Astrocyte (in vitro differentiated cells and primary cell): ENCODE data around the gene EPO. TPM values are rescaled to one million over a fixed set of nuclear protein-coding genes. Genes with fewer than 3 reads are reported as not detected.

Source experiments
- DNase-seq: peaks from one replicate; pipeline ENCODE4 v3.0.0-alpha.2; 2010; ENCODE audit warnings: low read depth
- FAIRE-seq: peaks from 2 replicates; lab custom pipeline; 2011; peaks lifted over from hg19 to GRCh38; lab: Jason Lieb, UNC
- H2AFZ ChIP-seq: 2 replicates; pipeline ENCODE4 v1.6.0; 2012; ENCODE audit warnings: low read depth, low read length, inconsistent platforms
- H3K27ac ChIP-seq: 2 replicates; pipeline ENCODE4 v1.5.1; 2011; ENCODE audit warnings: low read depth, low read length, inconsistent platforms
- H3K27me3 ChIP-seq: 2 replicates; pipeline ENCODE4 v1.6.0; 2011; ENCODE audit warnings: low read length, inconsistent platforms; ENCODE audit not compliant: insufficient read depth
- H3K36me3 ChIP-seq: 2 replicates; pipeline ENCODE4 v1.5.1; 2011; ENCODE audit warnings: low read length, inconsistent platforms; ENCODE audit not compliant: insufficient read depth
- H3K4me1 ChIP-seq: 2 replicates; pipeline ENCODE4 v1.5.1; 2011; ENCODE audit warnings: low read length, inconsistent platforms; ENCODE audit not compliant: insufficient read depth
- H3K4me2 ChIP-seq: 2 replicates; pipeline ENCODE4 v1.6.0; 2012; ENCODE audit warnings: low read length, inconsistent platforms
- H3K4me3 ChIP-seq: 2 replicates; pipeline ENCODE4 v1.5.1; 2011; ENCODE audit warnings: low read depth, mild to moderate bottlenecking, low read length, inconsistent platforms; ENCODE audit not compliant: insufficient read depth
- H3K79me2 ChIP-seq: 2 replicates; pipeline ENCODE4 v1.6.0; 2012; ENCODE audit warnings: mild to moderate bottlenecking, low read length, inconsistent platforms; ENCODE audit not compliant: insufficient read depth
- H3K9ac ChIP-seq: 2 replicates; pipeline ENCODE4 v1.6.0; 2012; ENCODE audit warnings: mild to moderate bottlenecking, low read length, inconsistent platforms
- H3K9me3 ChIP-seq: 2 replicates; pipeline ENCODE4 v1.5.1; 2012; ENCODE audit warnings: low read depth, mild to moderate bottlenecking, low read length, inconsistent platforms; ENCODE audit not compliant: insufficient read depth
- H4K20me1 ChIP-seq: 2 replicates; pipeline ENCODE4 v1.6.0; 2012; ENCODE audit warnings: low read length, inconsistent platforms; ENCODE audit not compliant: insufficient read depth
- H3K27ac Mint-ChIP-seq: one replicate; pipeline ENCODE4 v1.8.0; 2021; ENCODE audit warnings: mild to moderate bottlenecking, mixed read lengths; ENCODE audit not compliant: unreplicated experiment
- H3K27me3 Mint-ChIP-seq: one replicate; pipeline ENCODE4 v1.8.0; 2021; ENCODE audit warnings: low read depth, mixed read lengths; ENCODE audit not compliant: unreplicated experiment
- H3K36me3 Mint-ChIP-seq: one replicate; pipeline ENCODE4 v1.8.0; 2021; ENCODE audit warnings: low read depth, mixed read lengths; ENCODE audit not compliant: unreplicated experiment
- H3K4me1 Mint-ChIP-seq: one replicate; pipeline ENCODE4 v1.8.0; 2021; ENCODE audit warnings: low read depth, mixed read lengths; ENCODE audit not compliant: unreplicated experiment
- H3K4me3 Mint-ChIP-seq: one replicate; pipeline ENCODE4 v1.8.0; 2021; ENCODE audit warnings: mild to moderate bottlenecking, moderate library complexity, mixed read lengths; ENCODE audit not compliant: unreplicated experiment
- H3K9me3 Mint-ChIP-seq: one replicate; pipeline ENCODE4 v1.8.0; 2021; ENCODE audit warnings: mild to moderate bottlenecking, mixed read lengths; ENCODE audit not compliant: unreplicated experiment
- CTCF ChIP-seq: IDR thresholded peaks from 2 replicates; pipeline ENCODE4 v1.5.1; 2011; ENCODE audit warnings: low read depth, mild to moderate bottlenecking, inconsistent platforms, low read length, moderate library complexity; ENCODE audit not compliant: insufficient read depth
- EZH2 ChIP-seq: IDR thresholded peaks from 2 replicates; pipeline ENCODE4 v1.6.1; 2012; ENCODE audit warnings: mild to moderate bottlenecking, low read length, inconsistent platforms; ENCODE audit not compliant: insufficient read depth
- total RNA-seq: library from RNA; stranded (reverse); gene quantifications from 2 replicates; pipeline ENCODE4 v1.2.1, GENCODE V29; 2021

EPO gene
- total RNA-seq, 1 donor from 2014 or later: not detected

- Histone ChIP-seq H3K4me2 (peak overlapping the region; percentile 98), H3K4me3 (peak overlapping the region; percentile 78), H3K79me2 (peaks cover 54% of the 10 kb centered on the region), H3K9ac (peak overlapping the region; percentile 87), H3K36me3 (no peaks in the 10 kb centered on the region), H2AFZ (no peak overlapping the region), H3K27me3 (no peaks in the 10 kb centered on the region), H4K20me1 (peaks cover 55% of the 10 kb centered on the region), H3K4me1 (peaks cover 28% of the 10 kb centered on the region), H3K27ac (no peak overlapping the region), H3K9me3 (no peaks in the 10 kb centered on the region)
- H3K27me3 Mint-ChIP-seq: peaks cover 4% of the 10 kb centered on the region
- H3K36me3 Mint-ChIP-seq: peaks cover 5% of the 10 kb centered on the region
- peak overlapping the region; percentile 42 for H3K27ac Mint-ChIP-seq
- peaks cover 12% of the 10 kb centered on the region for H3K4me1 Mint-ChIP-seq
- DNase-seq (peak; percentile 25), FAIRE-seq (no peak)
- TF ChIP-seq EZH2: no peak
- peak; percentile 64 for TF ChIP-seq CTCF
- H3K9me3 Mint-ChIP-seq: peaks cover 2% of the 10 kb centered on the region
- peak overlapping the region; percentile 97 for H3K4me3 Mint-ChIP-seq
These were observed 28.3 kb upstream of the EPO start for GRCh38 chr7:100691676-100692577.

GRCh38 chr7:100692578-100692961, 27.7 kb upstream of the EPO start:
- peak overlapping the region; percentile 78 for H3K4me3 ChIP-seq
- Mint-ChIP-seq H3K4me1 (peaks cover 12% of the 10 kb centered on the region), H3K4me3 (peak overlapping the region; percentile 97), H3K36me3 (peaks cover 5% of the 10 kb centered on the region), H3K27me3 (peaks cover 4% of the 10 kb centered on the region), H3K27ac (peak overlapping the region; percentile 42), H3K9me3 (peaks cover 2% of the 10 kb centered on the region)
- H3K4me1 ChIP-seq: peaks cover 28% of the 10 kb centered on the region
- peaks cover 55% of the 10 kb centered on the region for H4K20me1 ChIP-seq
- no peak for FAIRE-seq
- peak overlapping the region; percentile 98 for H3K4me2 ChIP-seq
- no peak overlapping the region for H2AFZ ChIP-seq
- no peaks in the 10 kb centered on the region for H3K9me3 ChIP-seq
- peaks cover 54% of the 10 kb centered on the region for H3K79me2 ChIP-seq
- H3K36me3 ChIP-seq: no peaks in the 10 kb centered on the region
- no peak for DNase-seq
- H3K9ac ChIP-seq: peak overlapping the region; percentile 87
- no peak overlapping the region for H3K27ac ChIP-seq
- no peaks in the 10 kb centered on the region for H3K27me3 ChIP-seq
- no peak for TF ChIP-seq EZH2

- H3K36me3 Mint-ChIP-seq: peaks cover 3% of the 10 kb centered on the region
- Histone ChIP-seq H3K9ac (peak overlapping the region; percentile 87), H3K79me2 (peaks cover 50% of the 10 kb centered on the region), H3K27me3 (no peaks in the 10 kb centered on the region), H3K36me3 (no peaks in the 10 kb centered on the region), H3K4me1 (peaks cover 20% of the 10 kb centered on the region), H3K4me2 (peak overlapping the region; percentile 98), H2AFZ (no peak overlapping the region), H3K4me3 (peak overlapping the region; percentile 78), H4K20me1 (peaks cover 46% of the 10 kb centered on the region), H3K9me3 (no peaks in the 10 kb centered on the region), H3K27ac (peak overlapping the region; percentile 38)
- no peak for FAIRE-seq
- no peak for TF ChIP-seq CTCF
- H3K9me3 Mint-ChIP-seq: peaks cover 2% of the 10 kb centered on the region
- peaks cover 6% of the 10 kb centered on the region for H3K4me1 Mint-ChIP-seq
- H3K27ac Mint-ChIP-seq: peak overlapping the region; percentile 93
- H3K27me3 Mint-ChIP-seq: peaks cover 4% of the 10 kb centered on the region
- peak overlapping the region; percentile 97 for H3K4me3 Mint-ChIP-seq
- no peak for DNase-seq
These were observed 26.8 kb upstream of the EPO start for GRCh38 chr7:100693312-100694097.
